Peyer's patch (tissue), 4 donors: ENCODE measurements around the gene C2CD4C.

Experiments used
- POLR2A ChIP-seq, 2 donors: fragments of 450-650 bp; IDR thresholded peaks; one replicate each; pipeline ENCODE4 v1.5.1; 2017; ENCODE audit warnings: antibody characterized with exemption in 2 of 2, mild to moderate bottlenecking in 2 of 2, moderate library complexity in 2 of 2
- TF ChIP-seq, protein P1 (sequence below), 6 experiments: fragments of 450-650 bp in 4 of 6; fragments of 200-600 bp in 2 of 6; sonication (generic) in 1 of 6; IDR thresholded peaks; one replicate each; pipeline ENCODE4 v1.5.1; 2017 to 2019; ENCODE audit warnings: antibody characterized with exemption in 6 of 6, mild to moderate bottlenecking in 3 of 6, moderate library complexity in 1 of 6

DNA sequence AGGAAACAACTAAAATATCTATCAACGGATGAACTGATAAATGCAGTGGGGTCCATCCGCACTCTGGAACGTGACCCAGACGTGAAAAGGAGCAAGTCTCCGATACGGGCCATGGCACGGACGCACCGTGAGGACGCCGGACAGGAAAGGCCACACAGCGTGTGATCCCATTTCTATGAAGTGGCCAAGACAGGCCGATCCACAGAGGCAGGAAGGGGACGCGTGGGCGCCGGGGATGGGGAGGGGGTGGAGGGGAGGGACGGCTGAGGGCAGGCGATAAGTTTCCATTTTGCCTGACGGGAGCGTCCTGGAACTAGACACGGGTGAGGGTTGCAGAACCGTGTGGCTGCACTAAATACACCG is 38.1 kb upstream of the C2CD4C start:
- no peak for TF ChIP-seq POLR2A (IDR thresholded peaks at IDR 0.05)
- TF ChIP-seq, protein P1, sequence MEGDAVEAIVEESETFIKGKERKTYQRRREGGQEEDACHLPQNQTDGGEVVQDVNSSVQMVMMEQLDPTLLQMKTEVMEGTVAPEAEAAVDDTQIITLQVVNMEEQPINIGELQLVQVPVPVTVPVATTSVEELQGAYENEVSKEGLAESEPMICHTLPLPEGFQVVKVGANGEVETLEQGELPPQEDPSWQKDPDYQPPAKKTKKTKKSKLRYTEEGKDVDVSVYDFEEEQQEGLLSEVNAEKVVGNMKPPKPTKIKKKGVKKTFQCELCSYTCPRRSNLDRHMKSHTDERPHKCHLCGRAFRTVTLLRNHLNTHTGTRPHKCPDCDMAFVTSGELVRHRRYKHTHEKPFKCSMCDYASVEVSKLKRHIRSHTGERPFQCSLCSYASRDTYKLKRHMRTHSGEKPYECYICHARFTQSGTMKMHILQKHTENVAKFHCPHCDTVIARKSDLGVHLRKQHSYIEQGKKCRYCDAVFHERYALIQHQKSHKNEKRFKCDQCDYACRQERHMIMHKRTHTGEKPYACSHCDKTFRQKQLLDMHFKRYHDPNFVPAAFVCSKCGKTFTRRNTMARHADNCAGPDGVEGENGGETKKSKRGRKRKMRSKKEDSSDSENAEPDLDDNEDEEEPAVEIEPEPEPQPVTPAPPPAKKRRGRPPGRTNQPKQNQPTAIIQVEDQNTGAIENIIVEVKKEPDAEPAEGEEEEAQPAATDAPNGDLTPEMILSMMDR (IDR thresholded peaks at IDR 0.05) = no peak
